ENCODE results near the gene SYT5. TPM values are rescaled to one million over a fixed set of nuclear protein-coding genes. Genes with fewer than 3 reads are reported as not detected.
"Not testable (repeated sequence)": the region's sequence is repeated elsewhere in the genome, so short reads cannot be mapped to it uniquely, and the experiment has no call there.

SYT5 gene
- total and polyA plus RNA-seq, 2 experiments from 2014 or later, result 0.12 TPM; not detected in 1

GRCh38 chr19:55212447-55212846, 32.4 kb upstream of the SYT5 start:
- Histone ChIP-seq H3K4me3 (no peak overlapping the region), H3K27me3 (no peaks in the 10 kb centered on the region), H3K27ac (no peak overlapping the region), H3K4me1 (ENCODE audit: low read depth) (no peaks in the 10 kb centered on the region), H3K36me3 (no peaks in the 10 kb centered on the region), H3K9me3 (ENCODE audit: low read depth) (no peaks in the 10 kb centered on the region)
- TF ChIP-seq CTCF (IDR thresholded peaks at IDR 0.05; ENCODE audit: low read depth, low read length), result peak; percentile 15
- DNase-seq (ENCODE audit: low read depth in 1 of 2, low spot score in 1 of 2), result no peak

GRCh38 chr19:55209693-55210472, 29.8 kb upstream of the SYT5 start:
- Histone ChIP-seq H3K4me3 (no peak overlapping the region), H3K36me3 (no peaks in the 10 kb centered on the region), H3K27me3 (no peaks in the 10 kb centered on the region), H3K4me1 (ENCODE audit: low read depth) (peaks cover 5% of the 10 kb centered on the region), H3K27ac (no peak overlapping the region), H3K9me3 (ENCODE audit: low read depth) (no peaks in the 10 kb centered on the region)
- TF ChIP-seq CTCF (IDR thresholded peaks at IDR 0.05; ENCODE audit: low read depth, low read length), result no peak
- DNase-seq (ENCODE audit: low read depth in 1 of 2, low spot score in 1 of 2), result peak in 1 of 2 donors; percentile 82

GRCh38 chr19:55208880-55209692, 29.0 kb upstream of the SYT5 start, which contains the start of gene PTPRH:
TSS of gene PTPRH (minus strand) at chr19:55209501. CDS start at chr19:55209433, 68 bp downstream.
- H3K4me1 ChIP-seq (ENCODE audit: low read depth), result peaks cover 5% of the 10 kb centered on the region
- no peak for DNase-seq (ENCODE audit: low read depth in 1 of 2, low spot score in 1 of 2)
- no peak within 1 kb of the TSS for H3K27ac ChIP-seq
- no peak within 1 kb of the TSS for H3K4me3 ChIP-seq
- no peaks in the 10 kb centered on the region for H3K36me3 ChIP-seq
- H3K9me3 ChIP-seq (ENCODE audit: low read depth), result no peaks in the 10 kb centered on the region
- H3K27me3 ChIP-seq, result no peaks in the 10 kb centered on the region
- no peak for TF ChIP-seq CTCF (IDR thresholded peaks at IDR 0.05; ENCODE audit: low read depth, low read length)

GRCh38 chr19:55206664-55207500, 26.8 kb upstream of the SYT5 start:
- H3K4me1 ChIP-seq (ENCODE audit: low read depth), result peaks cover 5% of the 10 kb centered on the region
- no peaks in the 10 kb centered on the region for H3K9me3 ChIP-seq (ENCODE audit: low read depth)
- no peaks in the 10 kb centered on the region for H3K36me3 ChIP-seq
- no peak overlapping the region for H3K4me3 ChIP-seq
- no peak overlapping the region for H3K27ac ChIP-seq
- DNase-seq (ENCODE audit: low read depth in 1 of 2, low spot score in 1 of 2), result peak; percentile 87 to 97
- no peaks in the 10 kb centered on the region for H3K27me3 ChIP-seq
- TF ChIP-seq CTCF (IDR thresholded peaks at IDR 0.05; ENCODE audit: low read depth, low read length), result no peak

- not testable (repeated sequence) for H3K9me3 ChIP-seq (ENCODE audit: low read depth); H3K27ac ChIP-seq; H3K36me3 ChIP-seq; DNase-seq (ENCODE audit: low read depth in 1 of 2, low spot score in 1 of 2); H3K4me1 ChIP-seq (ENCODE audit: low read depth); H3K27me3 ChIP-seq; H3K4me3 ChIP-seq
- TF ChIP-seq CTCF (IDR thresholded peaks at IDR 0.05; ENCODE audit: low read depth, low read length), result peak; percentile 25
These were observed 22.1 kb upstream of the SYT5 start for GRCh38 chr19:55202199-55202598.

Measured in cardiac muscle cell (in vitro differentiated cells and primary cell).